ENCODE measurements around the gene C19orf25. TPM values are rescaled to one million over a fixed set of nuclear protein-coding genes. Genes with fewer than 3 reads are reported as not detected.
A peak's percentile ranks its signal among the peaks of the same experiment; 100 is the strongest.

The C19orf25 gene
- total and polyA plus RNA-seq, 2 of the 13 experiments (the other 11 are each of a cell fraction or from before 2014, with no cell fraction given): 14.2 to 32.4 TPM

GRCh38 chr19:1511318-1512317 is 32.6 kb upstream of the C19orf25 start:
- no peaks in the 10 kb centered on the region for H4K20me1 ChIP-seq (ENCODE audit: insufficient read depth, low read length)
- in situ Hi-C loops (cut with HindIII; ENCODE audit: extremely low pct_ligation_motif_present, low pct_unique_long_range_greater_than_20kb): loop anchor here (5.0 kb wide), 1 partner anchor 54 kb away; no protein-coding TSS in a partner anchor
- no peaks in the 10 kb centered on the region for H3K36me3 ChIP-seq (replicated peaks in 1 of 2; ENCODE audit: control insufficient read depth in 1 of 2, insufficient read depth in 2 of 2, low read length in 2 of 2)
- peak overlapping the region; percentile 75; the same call in 1 of the 2 replicates for H3K4me2 ChIP-seq (ENCODE audit: low read depth, low read length)
- TF ChIP-seq ZKSCAN8 (CRISPR knock-in tag; IDR thresholded peaks at IDR 0.05; ENCODE audit: borderline replicate concordance) (peak; percentile 83), ZNF10 (CRISPR knock-in tag; IDR thresholded peaks at IDR 0.05; ENCODE audit: borderline replicate concordance, low read depth) (no peak), ZNF768 (CRISPR knock-in tag; IDR thresholded peaks at IDR 0.05) (peak; percentile 66; the same call in 1 of the 2 replicates), ZNF562 (CRISPR knock-in tag; IDR thresholded peaks at IDR 0.05; ENCODE audit: borderline replicate concordance) (no peak)
- CTCF ChIA-PET (ENCODE audit: low intra/inter-chr PET ratio, low total read pairs): no interaction called here
- H3K79me2 ChIP-seq (ENCODE audit: insufficient read depth, low read length): no peaks in the 10 kb centered on the region
- intact Hi-C loops (cut with micrococcal nuclease; ENCODE audit: unreplicated experiment): no loop called here
- POLR2A ChIA-PET: no interaction called here
- H3K9me3 ChIP-seq (ENCODE audit: low read length): no peaks in the 10 kb centered on the region
- no peak for DNase-seq (ENCODE audit: low spot score)
- 88% methylated on average over 10 of the region's 22 CpGs for WGBS (ENCODE audit: low lambda C conversion rate)
- no peak overlapping the region for H3K27ac ChIP-seq (ENCODE audit: extremely low read length, insufficient read depth, low read length)
- no peak overlapping the region for H2AFZ ChIP-seq (ENCODE audit: low read length)
- no peak for FAIRE-seq
- H3K4me3 ChIP-seq (replicated peaks in 1 of 3; ENCODE audit: insufficient read depth in 1 of 3, low read depth in 2 of 3, low read length in 3 of 3): no peak overlapping the region
- ATAC-seq: no peak
- no TSS peak for BruUV-seq (replicated peaks)
- no peak overlapping the region for H3K9ac ChIP-seq (ENCODE audit: insufficient read depth, low read depth, low read length)
- H3K27me3 ChIP-seq (ENCODE audit: control insufficient read depth in 1 of 2, insufficient read depth in 2 of 2, low read length in 2 of 2): peaks cover 0 to 9% of the 10 kb centered on the region in 2 experiments; a peak in 2 of 5 replicates
- peaks cover 34% of the 10 kb centered on the region for H3K4me1 ChIP-seq (ENCODE audit: insufficient read depth, low read length)

DNA sequence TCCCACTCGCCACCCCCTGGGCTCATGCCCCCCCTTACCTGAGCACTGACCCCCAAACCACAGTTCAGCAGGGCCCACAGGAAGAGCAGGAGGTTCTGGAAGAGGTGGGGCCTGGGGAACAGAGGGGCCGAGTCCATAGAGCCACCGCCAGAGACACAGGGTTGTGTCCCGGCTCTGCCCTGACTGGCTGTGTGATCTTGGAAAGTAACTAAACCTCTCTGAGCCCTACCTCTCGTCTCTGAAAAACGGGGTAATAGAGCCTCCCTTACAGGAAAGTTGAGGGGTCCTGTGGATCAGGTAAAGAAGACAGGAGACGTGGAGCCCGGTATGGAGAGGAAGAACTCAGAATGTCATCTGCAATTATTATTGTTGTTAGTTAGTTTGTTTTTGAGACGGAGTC is 31.8 kb upstream of the C19orf25 start:
- Histone ChIP-seq H3K36me3 (replicated peaks in 1 of 2; ENCODE audit: control insufficient read depth in 1 of 2, insufficient read depth in 2 of 2, low read length in 2 of 2) (no peaks in the 10 kb centered on the region), H3K4me3 (replicated peaks in 1 of 3; ENCODE audit: insufficient read depth in 1 of 3, low read depth in 2 of 3, low read length in 3 of 3) (peak overlapping the region in 1 of 3 experiments; percentile 33; a peak in 1 of 6 replicates), H2AFZ (ENCODE audit: low read length) (no peak overlapping the region), H3K79me2 (ENCODE audit: insufficient read depth, low read length) (no peaks in the 10 kb centered on the region), H3K4me1 (ENCODE audit: insufficient read depth, low read length) (peaks cover 34% of the 10 kb centered on the region), H3K27ac (ENCODE audit: extremely low read length, insufficient read depth, low read length) (no peak overlapping the region), H3K9me3 (ENCODE audit: low read length) (no peaks in the 10 kb centered on the region), H3K27me3 (ENCODE audit: control insufficient read depth in 1 of 2, insufficient read depth in 2 of 2, low read length in 2 of 2) (peaks cover 0 to 9% of the 10 kb centered on the region in 2 experiments; a peak in 2 of 5 replicates), H4K20me1 (ENCODE audit: insufficient read depth, low read length) (no peaks in the 10 kb centered on the region), H3K9ac (ENCODE audit: insufficient read depth, low read depth, low read length) (no peak overlapping the region), H3K4me2 (ENCODE audit: low read depth, low read length) (peak overlapping the region; percentile 42)
- WGBS (ENCODE audit: low lambda C conversion rate): 54% methylated on average over 7 of the region's 9 CpGs
- no TSS peak for BruUV-seq (replicated peaks)
- intact Hi-C loops (cut with micrococcal nuclease; ENCODE audit: unreplicated experiment) (no loop called here), in situ Hi-C loops (cut with HindIII; ENCODE audit: extremely low pct_ligation_motif_present, low pct_unique_long_range_greater_than_20kb) (loop anchor here (5.0 kb wide), 1 partner anchor 54 kb away; no protein-coding TSS in a partner anchor)
- FAIRE-seq (no peak), ATAC-seq (no peak), DNase-seq (ENCODE audit: low spot score) (no peak)
- CTCF ChIA-PET (ENCODE audit: low intra/inter-chr PET ratio, low total read pairs): no interaction called here
- POLR2A ChIA-PET: no interaction called here
- peak; percentile 98 for TF ChIP-seq ZNF768 (CRISPR knock-in tag; IDR thresholded peaks at IDR 0.05)
- no peak for TF ChIP-seq ZNF761 (CRISPR knock-in tag; conservative IDR thresholded peaks at IDR 0.05)
- no peak for TF ChIP-seq ZBTB21 (CRISPR knock-in tag; IDR thresholded peaks at IDR 0.05)
- TF ChIP-seq ZNF142 (CRISPR knock-in tag; IDR thresholded peaks at IDR 0.05): no peak
- TF ChIP-seq, protein P1, sequence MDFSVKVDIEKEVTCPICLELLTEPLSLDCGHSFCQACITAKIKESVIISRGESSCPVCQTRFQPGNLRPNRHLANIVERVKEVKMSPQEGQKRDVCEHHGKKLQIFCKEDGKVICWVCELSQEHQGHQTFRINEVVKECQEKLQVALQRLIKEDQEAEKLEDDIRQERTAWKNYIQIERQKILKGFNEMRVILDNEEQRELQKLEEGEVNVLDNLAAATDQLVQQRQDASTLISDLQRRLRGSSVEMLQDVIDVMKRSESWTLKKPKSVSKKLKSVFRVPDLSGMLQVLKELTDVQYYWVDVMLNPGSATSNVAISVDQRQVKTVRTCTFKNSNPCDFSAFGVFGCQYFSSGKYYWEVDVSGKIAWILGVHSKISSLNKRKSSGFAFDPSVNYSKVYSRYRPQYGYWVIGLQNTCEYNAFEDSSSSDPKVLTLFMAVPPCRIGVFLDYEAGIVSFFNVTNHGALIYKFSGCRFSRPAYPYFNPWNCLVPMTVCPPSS (IDR thresholded peaks at IDR 0.05): no peak
